ENCODE results near the gene PLPPR1. TPM values are rescaled to one million over a fixed set of nuclear protein-coding genes. Genes with fewer than 3 reads are reported as not detected.
"Not testable (repeated sequence)": the region's sequence is repeated elsewhere in the genome, so short reads cannot be mapped to it uniquely, and the experiment has no call there.

The PLPPR1 gene
- total RNA-seq, 1 donor from 2014 or later, result not detected

- Mint-ChIP-seq H3K27me3 (ENCODE audit: unreplicated experiment) (no peaks in the 10 kb centered on the region), H3K9me3 (ENCODE audit: unreplicated experiment) (peaks cover 31% of the 10 kb centered on the region), H3K27ac (ENCODE audit: unreplicated experiment) (no peak overlapping the region), H3K4me3 (ENCODE audit: unreplicated experiment) (no peak overlapping the region), H3K36me3 (ENCODE audit: unreplicated experiment) (no peaks in the 10 kb centered on the region), H3K4me1 (ENCODE audit: unreplicated experiment) (no peaks in the 10 kb centered on the region)
- no peak for DNase-seq (ENCODE audit: extremely low spot score, unreplicated experiment)
- TF ChIP-seq, protein P1, sequence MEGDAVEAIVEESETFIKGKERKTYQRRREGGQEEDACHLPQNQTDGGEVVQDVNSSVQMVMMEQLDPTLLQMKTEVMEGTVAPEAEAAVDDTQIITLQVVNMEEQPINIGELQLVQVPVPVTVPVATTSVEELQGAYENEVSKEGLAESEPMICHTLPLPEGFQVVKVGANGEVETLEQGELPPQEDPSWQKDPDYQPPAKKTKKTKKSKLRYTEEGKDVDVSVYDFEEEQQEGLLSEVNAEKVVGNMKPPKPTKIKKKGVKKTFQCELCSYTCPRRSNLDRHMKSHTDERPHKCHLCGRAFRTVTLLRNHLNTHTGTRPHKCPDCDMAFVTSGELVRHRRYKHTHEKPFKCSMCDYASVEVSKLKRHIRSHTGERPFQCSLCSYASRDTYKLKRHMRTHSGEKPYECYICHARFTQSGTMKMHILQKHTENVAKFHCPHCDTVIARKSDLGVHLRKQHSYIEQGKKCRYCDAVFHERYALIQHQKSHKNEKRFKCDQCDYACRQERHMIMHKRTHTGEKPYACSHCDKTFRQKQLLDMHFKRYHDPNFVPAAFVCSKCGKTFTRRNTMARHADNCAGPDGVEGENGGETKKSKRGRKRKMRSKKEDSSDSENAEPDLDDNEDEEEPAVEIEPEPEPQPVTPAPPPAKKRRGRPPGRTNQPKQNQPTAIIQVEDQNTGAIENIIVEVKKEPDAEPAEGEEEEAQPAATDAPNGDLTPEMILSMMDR (IDR thresholded peaks at IDR 0.05), result no peak
These were observed 98.0 kb downstream of the PLPPR1 start for GRCh38 chr9:101126556-101126955.

DNA sequence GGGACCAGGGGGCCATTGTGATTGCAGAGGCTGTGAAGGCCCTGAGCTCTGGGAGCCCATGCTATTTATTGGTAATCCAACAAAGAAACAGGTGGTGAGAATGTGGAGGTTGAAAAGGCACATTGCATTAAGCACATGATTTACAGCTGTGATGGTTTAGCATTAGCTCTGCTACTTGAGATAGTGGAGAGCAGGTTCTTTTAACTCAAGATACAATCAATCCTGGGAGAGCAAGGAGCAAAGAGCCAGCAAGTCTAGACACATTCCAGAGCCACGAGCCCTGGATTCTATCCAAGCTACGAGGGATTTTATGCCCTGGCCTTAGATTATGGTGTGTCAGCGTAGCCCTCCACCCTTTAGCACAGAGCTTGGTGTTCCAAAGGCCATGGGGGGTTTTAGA, 98.8 kb downstream of the PLPPR1 start:
- H3K27me3 Mint-ChIP-seq (ENCODE audit: unreplicated experiment); H3K4me1 Mint-ChIP-seq (ENCODE audit: unreplicated experiment); H3K36me3 Mint-ChIP-seq (ENCODE audit: unreplicated experiment); H3K4me3 Mint-ChIP-seq (ENCODE audit: unreplicated experiment); DNase-seq (ENCODE audit: extremely low spot score, unreplicated experiment); H3K27ac Mint-ChIP-seq (ENCODE audit: unreplicated experiment): not testable (repeated sequence)
- peaks cover 31% of the 10 kb centered on the region for H3K9me3 Mint-ChIP-seq (ENCODE audit: unreplicated experiment)

DNA sequence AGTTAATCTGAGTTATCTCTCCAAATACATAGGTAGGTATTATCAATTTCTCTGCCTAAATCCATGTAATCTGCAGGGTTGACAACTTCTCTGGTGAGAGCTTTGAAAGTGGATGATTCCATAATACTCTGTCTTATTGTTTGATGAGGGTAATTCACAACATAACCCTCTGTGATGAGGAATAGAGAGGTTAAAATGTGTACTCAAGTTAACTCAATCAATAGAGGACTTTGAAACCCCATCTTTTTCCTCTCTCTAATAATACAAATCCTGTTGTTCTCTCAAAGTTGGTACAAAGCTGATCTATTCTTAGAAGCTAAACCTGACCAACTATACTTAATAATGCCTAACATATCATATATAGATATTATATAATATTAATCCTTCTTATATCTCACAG, 100.1 kb downstream of the PLPPR1 start:
- Mint-ChIP-seq H3K36me3 (ENCODE audit: unreplicated experiment) (no peaks in the 10 kb centered on the region), H3K4me3 (ENCODE audit: unreplicated experiment) (no peak overlapping the region), H3K4me1 (ENCODE audit: unreplicated experiment) (no peaks in the 10 kb centered on the region), H3K27me3 (ENCODE audit: unreplicated experiment) (no peaks in the 10 kb centered on the region), H3K27ac (ENCODE audit: unreplicated experiment) (no peak overlapping the region), H3K9me3 (ENCODE audit: unreplicated experiment) (peaks cover 27% of the 10 kb centered on the region)
- DNase-seq (ENCODE audit: extremely low spot score, unreplicated experiment), result no peak
- TF ChIP-seq, protein P1 (IDR thresholded peaks at IDR 0.05), result no peak

- no peaks in the 10 kb centered on the region for H3K27me3 Mint-ChIP-seq (ENCODE audit: unreplicated experiment)
- H3K4me3 Mint-ChIP-seq (ENCODE audit: unreplicated experiment), result no peak overlapping the region
- no peaks in the 10 kb centered on the region for H3K36me3 Mint-ChIP-seq (ENCODE audit: unreplicated experiment)
- H3K27ac Mint-ChIP-seq (ENCODE audit: unreplicated experiment), result no peak overlapping the region
- H3K4me1 Mint-ChIP-seq (ENCODE audit: unreplicated experiment), result no peaks in the 10 kb centered on the region
- peaks cover 16% of the 10 kb centered on the region for H3K9me3 Mint-ChIP-seq (ENCODE audit: unreplicated experiment)
- TF ChIP-seq, protein P1 (IDR thresholded peaks at IDR 0.05), result no peak
- DNase-seq (ENCODE audit: extremely low spot score, unreplicated experiment), result no peak
These were observed 101.5 kb downstream of the PLPPR1 start for GRCh38 chr9:101130054-101130453.

DNA sequence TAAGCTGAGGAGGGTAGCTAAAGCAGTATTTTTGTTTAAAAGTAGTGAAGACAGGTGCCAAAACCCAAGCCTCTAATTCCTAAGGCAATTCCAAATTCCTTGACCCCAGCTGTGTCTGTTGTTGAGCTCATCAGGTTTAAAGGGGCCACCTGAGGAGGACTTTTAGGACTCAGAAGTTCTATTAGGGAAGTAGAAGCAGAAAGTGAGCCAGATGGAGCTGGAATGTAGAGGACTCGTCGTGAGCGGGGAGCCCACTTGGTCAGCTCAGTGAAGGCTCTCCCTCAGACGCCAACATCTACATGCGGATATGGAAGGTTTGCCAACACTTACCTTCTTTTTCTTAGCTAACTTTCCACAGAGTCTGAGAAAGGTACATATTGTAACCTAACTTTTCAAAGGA, 102.8 kb downstream of the PLPPR1 start:
- no peak overlapping the region for H3K4me3 Mint-ChIP-seq (ENCODE audit: unreplicated experiment)
- H3K9me3 Mint-ChIP-seq (ENCODE audit: unreplicated experiment), result peaks cover 11% of the 10 kb centered on the region
- H3K27ac Mint-ChIP-seq (ENCODE audit: unreplicated experiment), result no peak overlapping the region
- no peaks in the 10 kb centered on the region for H3K27me3 Mint-ChIP-seq (ENCODE audit: unreplicated experiment)
- H3K36me3 Mint-ChIP-seq (ENCODE audit: unreplicated experiment), result no peaks in the 10 kb centered on the region
- TF ChIP-seq, protein P1 (IDR thresholded peaks at IDR 0.05), result no peak
- no peaks in the 10 kb centered on the region for H3K4me1 Mint-ChIP-seq (ENCODE audit: unreplicated experiment)
- no peak for DNase-seq (ENCODE audit: extremely low spot score, unreplicated experiment)

- Mint-ChIP-seq H3K4me3 (ENCODE audit: unreplicated experiment) (no peak overlapping the region), H3K27me3 (ENCODE audit: unreplicated experiment) (no peaks in the 10 kb centered on the region), H3K4me1 (ENCODE audit: unreplicated experiment) (no peaks in the 10 kb centered on the region), H3K36me3 (ENCODE audit: unreplicated experiment) (no peaks in the 10 kb centered on the region), H3K9me3 (ENCODE audit: unreplicated experiment) (peaks cover 3% of the 10 kb centered on the region), H3K27ac (ENCODE audit: unreplicated experiment) (no peak overlapping the region)
- no peak for DNase-seq (ENCODE audit: extremely low spot score, unreplicated experiment)
- TF ChIP-seq, protein P1 (IDR thresholded peaks at IDR 0.05), result no peak
These were observed 104.3 kb downstream of the PLPPR1 start for GRCh38 chr9:101132801-101133200.
